HCT116 (cell line): Measurements from ENCODE around the gene PITRM1. TPM values are rescaled to one million over a fixed set of nuclear protein-coding genes. Genes with fewer than 3 reads are reported as not detected.

ENCODE experiments used
- ATAC-seq: fragments of 200-7000 bp; cut with Tn5 transposase; 2 replicates; pipeline ENCODE4 v1.9.1; 2020; ENCODE audit warnings: mild to moderate bottlenecking, moderate library complexity
- Bru-seq: library from RNA; stranded (reverse); fragments of 400-500 nt; gene quantifications from one replicate; lab custom pipeline; 2021; lab: Mats Ljungman, UMichigan
- BruChase-seq, 2 experiments: library from RNA; stranded (reverse); fragments of 400-500 nt; gene quantifications; one replicate each; lab custom pipeline; 2021; lab: Mats Ljungman, UMichigan
- BruUV-seq: library from RNA; stranded (reverse); fragments of 400-500 nt; replicated peaks from 2 replicates; lab custom pipeline; 2021; lab: Mats Ljungman, UMichigan
- CTCF ChIA-PET: fragments of 300-600 bp; sonication (Branson Sonifier 250); formaldehyde crosslinking; loops from one replicate; lab custom pipeline; 2021; ENCODE audit warnings: antibody characterized with exemption; lab: Charles Lee
- POLR2A ChIA-PET: fragments of 300-600, 350-600 bp; sonication (Branson Sonifier 250); formaldehyde crosslinking; loops from one replicate; lab custom pipeline; 2021; ENCODE audit warnings: antibody characterized with exemption; lab: Charles Lee
- RAD21 ChIA-PET, 2 experiments: fragments of 300-600 bp; sonication (Branson Sonifier 250); formaldehyde crosslinking; loops; one replicate each; lab custom pipeline; 2023; ENCODE audit warnings: low total read pairs in 2 of 2; ENCODE audit not compliant: uncharacterized antibody in 2 of 2, unreplicated experiment in 2 of 2, low non-redundant PET in 1 of 2; lab: Charles Lee
- DNase-seq: peaks from one replicate; pipeline ENCODE4 v3.0.0-alpha.2; 2010; ENCODE audit warnings: low read depth, low spot score
- H2AFZ ChIP-seq: fragments of 200-600 bp; shearing (Covaris generic), sonication (generic); 2 replicates; pipeline ENCODE4 v1.6.1; 2017; ENCODE audit warnings: low read depth, mixed run types, mixed read lengths, antibody characterized with exemption, low read length; ENCODE audit not compliant: poor library complexity, severe bottlenecking
- H3K27ac ChIP-seq: 2 replicates; pipeline ENCODE4 v1.5.1; 2012; ENCODE audit warnings: low read depth, low read length
- H3K27me3 ChIP-seq: fragments of 200-600 bp; sonication (generic); 2 replicates; pipeline ENCODE4 v1.6.1; 2016; ENCODE audit warnings: mixed run types, low read length, mixed read lengths; ENCODE audit not compliant: insufficient read depth
- H3K36me3 ChIP-seq, 2 experiments: fragments of 200-500 bp in 1 of 2; fragments of 200-600 bp in 1 of 2; sonication (Bioruptor generic) in 1 of 2; sonication (generic) in 1 of 2; 2 replicates each; pipeline versions ENCODE4 v1.5.1 to v1.6.1; 2014 to 2016; ENCODE audit warnings: low read length in 2 of 2, inconsistent platforms in 1 of 2, mixed read lengths in 1 of 2, mixed run types in 1 of 2; ENCODE audit not compliant: insufficient read depth in 2 of 2, control insufficient read depth in 1 of 2
- H3K4me1 ChIP-seq, 2 experiments: fragments of 200-600 bp in 1 of 2; sonication (generic) in 1 of 2; 2 replicates each; pipeline versions ENCODE4 v1.5.1 to v1.6.1; 2012 to 2017; ENCODE audit warnings: low read length in 2 of 2, inconsistent platforms in 1 of 2, mild to moderate bottlenecking in 1 of 2, mixed read lengths in 1 of 2, mixed run types in 1 of 2, moderate library complexity in 1 of 2; ENCODE audit not compliant: insufficient read depth in 2 of 2, control insufficient read depth in 1 of 2
- H3K4me2 ChIP-seq: fragments of 200-600 bp; sonication (generic); 2 replicates; pipeline ENCODE4 v1.6.1; 2017; ENCODE audit warnings: mixed run types, low read length, mixed read lengths
- H3K4me3 ChIP-seq, 2 experiments: fragments of 200-600 bp in 1 of 2; sonication (generic) in 1 of 2; replicated peaks in 1 of 2; 2 replicates each; pipeline ENCODE4 v1.5.1; 2011 to 2016; ENCODE audit warnings: low read length in 2 of 2, control low read depth in 1 of 2, low read depth in 1 of 2, mild to moderate bottlenecking in 1 of 2, mixed read lengths in 1 of 2, mixed run types in 1 of 2
- H3K79me2 ChIP-seq: fragments of 200-600 bp; sonication (generic); 2 replicates; pipeline ENCODE4 v1.6.1; 2017; ENCODE audit warnings: mild to moderate bottlenecking, mixed run types, low read length, moderate library complexity, mixed read lengths; ENCODE audit not compliant: insufficient read depth
- H3K9ac ChIP-seq: fragments of 200-600 bp; sonication (generic); 2 replicates; pipeline ENCODE4 v1.6.1; 2016; ENCODE audit warnings: low read length, mixed read lengths
- H3K9me2 ChIP-seq: fragments of 200-600 bp; sonication (generic), shearing (Covaris generic); 2 replicates; pipeline ENCODE4 v1.6.1; 2017; ENCODE audit warnings: mixed run types, mild to moderate bottlenecking, moderate library complexity; ENCODE audit not compliant: insufficient read depth
- H3K9me3 ChIP-seq, 2 experiments: fragments of 200-500 bp in 1 of 2; fragments of 200-600 bp in 1 of 2; sonication (Bioruptor generic) in 1 of 2; sonication (generic) in 1 of 2; 2 replicates each; pipeline ENCODE4 v1.6.1; 2014 to 2017; ENCODE audit warnings: low read length in 2 of 2, mixed read lengths in 2 of 2, inconsistent platforms in 1 of 2, low read depth in 1 of 2, mild to moderate bottlenecking in 1 of 2, mixed run types in 1 of 2, moderate library complexity in 1 of 2; ENCODE audit not compliant: control insufficient read depth in 1 of 2, insufficient read depth in 1 of 2
- H4K20me1 ChIP-seq: fragments of 200-600 bp; sonication (generic), shearing (Covaris generic); 2 replicates; pipeline ENCODE4 v1.6.1; 2017; ENCODE audit warnings: mixed run types, mild to moderate bottlenecking, moderate library complexity; ENCODE audit not compliant: insufficient read depth
- ATF3 ChIP-seq: IDR thresholded peaks from 2 replicates; pipeline ENCODE4 v1.6.1; 2012
- CBX3 ChIP-seq: IDR thresholded peaks from 2 replicates; pipeline ENCODE4 v1.6.1; 2012; ENCODE audit warnings: low read depth
- CEBPB ChIP-seq: IDR thresholded peaks from 2 replicates; pipeline ENCODE4 v1.6.1; 2012; ENCODE audit warnings: low read depth
- EZH2 ChIP-seq: fragments of 200-600 bp; sonication (generic); IDR thresholded peaks from 2 replicates; pipeline ENCODE4 v1.6.1; 2017; ENCODE audit warnings: antibody characterized with exemption, mixed run types
- EZH2phosphoT487 ChIP-seq: fragments of 200-600 bp; IDR thresholded peaks from 2 replicates; pipeline ENCODE4 v1.6.1; 2018; ENCODE audit warnings: antibody characterized with exemption, borderline replicate concordance
- JUND ChIP-seq: IDR thresholded peaks from 2 replicates; pipeline ENCODE4 v1.6.1; 2012
- MAX ChIP-seq: IDR thresholded peaks from 2 replicates; pipeline ENCODE4 v1.6.1; 2012
- POLR2A ChIP-seq: IDR thresholded peaks from 2 replicates; pipeline ENCODE4 v1.7.0; 2011; ENCODE audit warnings: borderline replicate concordance; ENCODE audit not compliant: insufficient read depth, insufficient read length; ENCODE audit errors: extremely low read depth
- POLR2AphosphoS5 ChIP-seq: IDR thresholded peaks from 2 replicates; pipeline ENCODE4 v1.6.1; 2011; ENCODE audit warnings: mild to moderate bottlenecking, low read depth, low read length, moderate library complexity
- SIN3A ChIP-seq: IDR thresholded peaks from 2 replicates; pipeline ENCODE4 v1.6.1; 2012; ENCODE audit warnings: low read depth
- SP1 ChIP-seq: IDR thresholded peaks from 2 replicates; pipeline ENCODE4 v1.6.1; 2012; ENCODE audit warnings: low read depth
- TCF7L2 ChIP-seq: IDR thresholded peaks from 2 replicates; pipeline ENCODE4 v1.7.0; 2011; ENCODE audit warnings: borderline replicate concordance, inconsistent platforms; ENCODE audit not compliant: insufficient read depth, insufficient read length; ENCODE audit errors: extremely low read depth
- YY1 ChIP-seq: IDR thresholded peaks from 2 replicates; pipeline ENCODE4 v1.6.1; 2011; ENCODE audit warnings: low read length, low read depth, moderate library complexity, mild to moderate bottlenecking; ENCODE audit not compliant: insufficient replicate concordance; ENCODE audit errors: extremely low read depth
- ZFX ChIP-seq: fragments of 450-650 bp; IDR thresholded peaks from 2 replicates; pipeline ENCODE4 v1.6.1; 2017
- ZNF274 ChIP-seq: fragments of 200-500 bp; sonication (Bioruptor generic); IDR thresholded peaks from 2 replicates; pipeline ENCODE4 v1.6.1; 2014; ENCODE audit warnings: mild to moderate bottlenecking, low read depth, low read length, inconsistent platforms
- intact Hi-C: fragments of 100-400 bp; cut with micrococcal nuclease; formaldehyde crosslinking; loops from 2 replicates; pipeline ENCODE4 v1.10.0; 2022
- long read RNA-seq: library from polyadenylated mRNA; unstranded; transcript quantifications from one replicate; pipeline ENCODE4 v2.0.0, GENCODE V29; 2021; ENCODE audit not compliant: unreplicated experiment
- polyA plus RNA-seq: library from polyadenylated mRNA; unstranded; fragments of >200 nt; gene quantifications from 2 replicates; pipeline ENCODE4 v1.2.1, GENCODE V29; 2012; ENCODE audit warnings: missing spikeins
- total RNA-seq: library from RNA; stranded (reverse); gene quantifications from one replicate; pipeline ENCODE4 v1.2.1, GENCODE V29; 2021; ENCODE audit not compliant: unreplicated experiment

PITRM1 gene
- total RNA-seq (59.5 TPM), Bru-seq, nascent RNA (percentile 78 among the genes with signal in this experiment), BruChase-seq, experiment 1, labeled RNA remaining after a 6-hour chase (percentile 84 among the genes with signal in this experiment), BruChase-seq, experiment 2, labeled RNA remaining after a 2-hour chase (percentile 85 among the genes with signal in this experiment)
- polyA plus RNA-seq = 50.0 and 54.2 TPM in 2 replicates
- long read RNA-seq, transcript PITRM1-201 (27 exons, 3,450 nt) = major isoform, 44 of 109 reads
- long read RNA-seq, partial matches to known transcripts = 39 of 109 reads
- long read RNA-seq, other reads (novel, unspliced or antisense) = 26 of 109 reads

DNA sequence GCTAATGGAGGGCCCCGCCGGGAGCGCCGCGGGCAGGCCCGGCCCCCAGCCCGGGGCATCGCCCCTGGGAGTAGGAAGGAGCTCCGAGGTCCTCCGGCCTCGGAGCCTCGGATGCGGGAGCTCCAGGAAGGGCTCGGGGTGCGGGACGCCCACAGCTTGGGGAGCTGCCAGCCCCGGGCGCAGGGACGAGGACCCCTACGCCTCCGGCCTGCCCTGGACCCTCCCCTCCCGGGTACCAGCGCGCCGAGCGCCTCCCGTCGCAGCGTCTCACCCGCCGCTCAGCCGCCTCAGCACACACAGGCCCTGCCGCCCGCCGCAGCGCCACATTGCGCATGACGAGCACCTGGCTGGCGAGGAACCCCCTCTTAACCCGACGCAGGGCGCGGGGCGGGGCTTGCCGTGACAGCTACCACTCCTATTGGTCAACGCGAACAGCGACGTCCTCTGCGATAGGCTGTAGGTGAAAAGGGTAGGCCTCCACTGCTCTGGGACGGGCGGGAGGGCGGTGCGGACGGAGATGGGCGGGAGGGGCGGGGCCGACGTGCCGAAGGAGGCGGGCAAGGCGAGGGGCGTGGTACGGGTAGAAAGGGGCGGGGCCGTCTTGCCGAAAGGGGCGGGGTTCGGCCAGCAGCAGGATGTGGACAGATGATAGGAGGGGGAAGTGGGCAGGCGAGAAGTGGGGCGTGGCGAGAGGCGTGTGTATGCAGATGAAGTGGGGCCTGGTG is at the start of gene PITRM1:
Gene PITRM1, minus strand, starts transcription at position 337 of the 725 bp plus-strand sequence. Its CDS starts 10 bp downstream, at position 327.
- peak; percentile 90 for ATAC-seq
- TF ChIP-seq JUND = no peak
- TF ChIP-seq YY1 = peak; percentile 63
- TF ChIP-seq TCF7L2 = no peak
- TF ChIP-seq CBX3 = no peak
- peak; percentile 96 for TF ChIP-seq SIN3A
- peak; percentile 92 for TF ChIP-seq SP1
- TF ChIP-seq EZH2phosphoT487 = no peak
- peak; percentile 94 for TF ChIP-seq MAX
- TF ChIP-seq ATF3 = no peak
- TF ChIP-seq ZFX = peak; percentile 92
- TF ChIP-seq EZH2 = no peak
- TF ChIP-seq POLR2AphosphoS5 = peak; percentile 99
- TF ChIP-seq CEBPB = no peak
- peak; percentile 97 for TF ChIP-seq POLR2A
- no peak for TF ChIP-seq ZNF274
- intact Hi-C loops = loop anchor here (1.0 kb wide), 1 partner anchor 81 kb away; no protein-coding TSS in a partner anchor
- BruUV-seq = no TSS peak
- Histone ChIP-seq H3K27ac (peak within 1 kb of the TSS; percentile 76), H2AFZ (no peak within 1 kb of the TSS), H3K79me2 (peaks cover 30% of the 10 kb centered on the region), H3K9me3 (no peaks in the 10 kb centered on the region), H3K4me2 (peak within 1 kb of the TSS; percentile 85), H3K9ac (peak within 1 kb of the TSS; percentile 85), H3K4me1 (peaks cover 0 to 22% of the 10 kb centered on the region in 2 experiments; a peak in 3 of 4 replicates), H3K27me3 (no peaks in the 10 kb centered on the region), H3K9me2 (no peaks in the 10 kb centered on the region), H3K36me3 (peaks cover 7 to 19% of the 10 kb centered on the region in 2 experiments; a peak in 2 of 4 replicates), H3K4me3 (peak within 1 kb of the TSS; percentile 76 to 79), H4K20me1 (no peaks in the 10 kb centered on the region)
- ChIA-PET POLR2A (interaction anchor here (0.6 to 1.9 kb wide), 7 partner anchors 8 to 1263 kb away, joined by 3 to 11 read pairs (median 4); no protein-coding TSS in a partner anchor), RAD21 (interaction anchor here in 1 of 2 experiments (1.0 to 1.8 kb wide), 2 partner anchors 20 to 25 kb away, joined by 4 to 7 read pairs; no protein-coding TSS in a partner anchor), CTCF (interaction anchor here (0.6 to 1.6 kb wide), 3 partner anchors 25 to 1678 kb away, joined by 3 to 6 read pairs (median 5); no protein-coding TSS in a partner anchor)
- DNase-seq = peak; percentile 96
